Osteocyte (in vitro differentiated cells): ENCODE measurements around the gene MAPK7. TPM values are rescaled to one million over a fixed set of nuclear protein-coding genes. Genes with fewer than 3 reads are reported as not detected.

Experiments used
- DNase-seq: peaks from one replicate; pipeline ENCODE4 v3.0.0; 2021; ENCODE audit warnings: mixed read lengths; ENCODE audit not compliant: unreplicated experiment; ENCODE audit errors: extremely low spot score
- H3K27ac Mint-ChIP-seq: one replicate; pipeline ENCODE4 v1.8.0; 2021; ENCODE audit warnings: mild to moderate bottlenecking, mixed read lengths; ENCODE audit not compliant: unreplicated experiment
- H3K27me3 Mint-ChIP-seq: one replicate; pipeline ENCODE4 v1.8.0; 2021; ENCODE audit warnings: mixed read lengths; ENCODE audit not compliant: unreplicated experiment
- H3K36me3 Mint-ChIP-seq: one replicate; pipeline ENCODE4 v1.8.0; 2021; ENCODE audit warnings: mixed read lengths; ENCODE audit not compliant: unreplicated experiment
- H3K4me1 Mint-ChIP-seq: one replicate; pipeline ENCODE4 v1.8.0; 2021; ENCODE audit warnings: mixed read lengths; ENCODE audit not compliant: unreplicated experiment
- H3K4me3 Mint-ChIP-seq: one replicate; pipeline ENCODE4 v1.8.0; 2021; ENCODE audit warnings: mild to moderate bottlenecking, moderate library complexity, mixed read lengths; ENCODE audit not compliant: unreplicated experiment
- H3K9me3 Mint-ChIP-seq: one replicate; pipeline ENCODE4 v1.8.0; 2021; ENCODE audit warnings: mixed read lengths; ENCODE audit not compliant: unreplicated experiment
- total RNA-seq: library from RNA; stranded (reverse); gene quantifications from 2 replicates; pipeline ENCODE4 v1.2.1, GENCODE V29; 2021
- TF ChIP-seq, protein P1 (sequence below): fragments of 200-600 bp; sonication (generic); IDR thresholded peaks from 2 replicates; pipeline ENCODE4 v1.5.0; 2021; ENCODE audit warnings: antibody characterized with exemption, mild to moderate bottlenecking, moderate library complexity

MAPK7 gene
- total RNA-seq, 1 donor from 2014 or later: 37.1 TPM

DNA sequence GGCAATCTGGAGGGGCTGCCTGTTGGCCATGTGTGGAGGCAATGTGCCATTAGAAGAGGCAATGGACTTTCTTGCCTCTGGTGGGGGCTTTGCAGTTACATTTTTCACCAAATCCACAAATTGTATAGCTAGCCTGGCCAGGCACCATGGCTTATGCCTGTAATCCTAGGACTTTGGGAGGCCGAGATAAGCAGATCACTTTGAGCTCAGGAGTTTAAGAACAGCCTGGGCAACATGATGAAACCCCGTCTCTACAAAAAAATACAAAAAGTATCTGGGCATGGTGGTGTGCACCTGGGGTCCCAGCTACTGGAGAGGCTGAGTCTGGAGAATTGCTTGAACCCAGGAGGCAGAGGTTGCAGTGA, 30.0 kb downstream of the MAPK7 start:
- no peak for DNase-seq
- H3K36me3 Mint-ChIP-seq: no peaks in the 10 kb centered on the region
- H3K4me3 Mint-ChIP-seq: no peak overlapping the region
- H3K9me3 Mint-ChIP-seq: no peaks in the 10 kb centered on the region
- H3K4me1 Mint-ChIP-seq: peaks cover 7% of the 10 kb centered on the region
- H3K27ac Mint-ChIP-seq: no peak overlapping the region
- peaks cover 3% of the 10 kb centered on the region for H3K27me3 Mint-ChIP-seq
- TF ChIP-seq, protein P1, sequence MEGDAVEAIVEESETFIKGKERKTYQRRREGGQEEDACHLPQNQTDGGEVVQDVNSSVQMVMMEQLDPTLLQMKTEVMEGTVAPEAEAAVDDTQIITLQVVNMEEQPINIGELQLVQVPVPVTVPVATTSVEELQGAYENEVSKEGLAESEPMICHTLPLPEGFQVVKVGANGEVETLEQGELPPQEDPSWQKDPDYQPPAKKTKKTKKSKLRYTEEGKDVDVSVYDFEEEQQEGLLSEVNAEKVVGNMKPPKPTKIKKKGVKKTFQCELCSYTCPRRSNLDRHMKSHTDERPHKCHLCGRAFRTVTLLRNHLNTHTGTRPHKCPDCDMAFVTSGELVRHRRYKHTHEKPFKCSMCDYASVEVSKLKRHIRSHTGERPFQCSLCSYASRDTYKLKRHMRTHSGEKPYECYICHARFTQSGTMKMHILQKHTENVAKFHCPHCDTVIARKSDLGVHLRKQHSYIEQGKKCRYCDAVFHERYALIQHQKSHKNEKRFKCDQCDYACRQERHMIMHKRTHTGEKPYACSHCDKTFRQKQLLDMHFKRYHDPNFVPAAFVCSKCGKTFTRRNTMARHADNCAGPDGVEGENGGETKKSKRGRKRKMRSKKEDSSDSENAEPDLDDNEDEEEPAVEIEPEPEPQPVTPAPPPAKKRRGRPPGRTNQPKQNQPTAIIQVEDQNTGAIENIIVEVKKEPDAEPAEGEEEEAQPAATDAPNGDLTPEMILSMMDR: no peak

DNA sequence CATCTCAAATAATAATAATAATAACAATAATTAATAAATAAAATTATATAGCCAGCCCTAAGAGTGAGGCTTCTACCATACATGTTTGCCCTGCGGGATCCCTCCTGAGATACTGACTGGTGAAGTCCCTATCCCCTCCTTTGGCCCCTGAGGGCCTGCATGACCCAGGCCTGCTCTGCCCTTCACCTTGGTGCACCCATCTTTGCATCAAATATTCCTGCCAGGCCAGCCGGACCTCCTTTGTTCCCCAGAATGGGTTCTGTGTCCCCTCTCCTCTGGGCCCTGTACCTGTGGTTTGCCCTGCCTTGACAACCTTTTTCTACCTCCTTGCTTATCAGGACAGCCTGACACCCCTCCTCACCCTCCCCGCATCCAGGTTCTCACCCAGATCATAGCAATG, 30.8 kb downstream of the MAPK7 start:
- TF ChIP-seq, protein P1: no peak
- no peaks in the 10 kb centered on the region for H3K36me3 Mint-ChIP-seq
- H3K27me3 Mint-ChIP-seq: peaks cover 3% of the 10 kb centered on the region
- no peak for DNase-seq
- H3K4me3 Mint-ChIP-seq: no peak overlapping the region
- peaks cover 7% of the 10 kb centered on the region for H3K4me1 Mint-ChIP-seq
- H3K9me3 Mint-ChIP-seq: no peaks in the 10 kb centered on the region
- H3K27ac Mint-ChIP-seq: no peak overlapping the region

DNA sequence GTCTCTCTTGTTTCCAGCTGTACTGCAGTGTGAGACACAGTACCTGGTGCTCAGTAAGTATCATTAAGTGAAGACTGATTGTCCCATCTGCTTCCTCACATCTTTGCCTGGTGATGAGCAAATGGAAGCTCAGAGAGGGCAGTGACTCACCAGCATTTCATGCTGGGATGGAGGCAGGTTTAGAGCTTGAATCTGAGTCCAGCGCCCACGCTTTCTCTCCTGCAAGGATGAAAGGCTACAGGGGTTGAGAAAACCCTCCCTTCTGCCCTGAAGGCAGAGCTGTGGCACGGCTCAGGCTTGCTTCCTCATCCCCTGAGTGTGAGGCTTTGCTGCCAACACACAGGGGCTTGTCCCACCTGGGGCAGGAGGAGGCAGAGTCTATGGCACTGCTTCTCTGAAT, 31.2 kb downstream of the MAPK7 start:
- no peak for DNase-seq

DNA sequence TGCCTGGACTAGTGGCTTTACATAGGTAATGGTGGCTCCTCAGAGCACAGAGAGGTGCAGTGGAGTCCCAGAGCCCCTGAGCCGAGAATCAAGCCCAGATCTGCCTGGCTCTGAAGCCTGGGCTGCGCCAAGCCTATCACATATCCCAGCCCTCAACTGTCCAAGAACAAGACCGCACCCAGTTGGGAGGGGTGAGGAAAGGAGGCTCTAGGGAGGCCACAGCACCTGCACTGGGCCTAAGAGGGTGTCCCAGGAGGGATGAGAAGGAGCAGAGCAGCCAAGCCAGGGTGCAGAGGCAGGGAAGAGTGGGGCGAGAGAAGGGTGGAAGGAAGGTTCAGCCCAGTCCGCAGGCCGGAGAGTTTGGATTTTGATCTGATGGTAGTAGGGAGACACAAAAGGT, 31.8 kb downstream of the MAPK7 start:
- Mint-ChIP-seq H3K4me1 (peaks cover 7% of the 10 kb centered on the region), H3K27ac (no peak overlapping the region), H3K36me3 (no peaks in the 10 kb centered on the region), H3K4me3 (no peak overlapping the region), H3K27me3 (peaks cover 3% of the 10 kb centered on the region), H3K9me3 (no peaks in the 10 kb centered on the region)
- TF ChIP-seq, protein P1: no peak
- no peak for DNase-seq

More for the DNA sequence above, 31.2 kb downstream of the MAPK7 start:
- Mint-ChIP-seq H3K36me3 (no peaks in the 10 kb centered on the region), H3K4me3 (no peak overlapping the region), H3K4me1 (peaks cover 7% of the 10 kb centered on the region), H3K27me3 (peaks cover 3% of the 10 kb centered on the region), H3K27ac (no peak overlapping the region), H3K9me3 (no peaks in the 10 kb centered on the region)
- TF ChIP-seq, protein P1: no peak

DNA sequence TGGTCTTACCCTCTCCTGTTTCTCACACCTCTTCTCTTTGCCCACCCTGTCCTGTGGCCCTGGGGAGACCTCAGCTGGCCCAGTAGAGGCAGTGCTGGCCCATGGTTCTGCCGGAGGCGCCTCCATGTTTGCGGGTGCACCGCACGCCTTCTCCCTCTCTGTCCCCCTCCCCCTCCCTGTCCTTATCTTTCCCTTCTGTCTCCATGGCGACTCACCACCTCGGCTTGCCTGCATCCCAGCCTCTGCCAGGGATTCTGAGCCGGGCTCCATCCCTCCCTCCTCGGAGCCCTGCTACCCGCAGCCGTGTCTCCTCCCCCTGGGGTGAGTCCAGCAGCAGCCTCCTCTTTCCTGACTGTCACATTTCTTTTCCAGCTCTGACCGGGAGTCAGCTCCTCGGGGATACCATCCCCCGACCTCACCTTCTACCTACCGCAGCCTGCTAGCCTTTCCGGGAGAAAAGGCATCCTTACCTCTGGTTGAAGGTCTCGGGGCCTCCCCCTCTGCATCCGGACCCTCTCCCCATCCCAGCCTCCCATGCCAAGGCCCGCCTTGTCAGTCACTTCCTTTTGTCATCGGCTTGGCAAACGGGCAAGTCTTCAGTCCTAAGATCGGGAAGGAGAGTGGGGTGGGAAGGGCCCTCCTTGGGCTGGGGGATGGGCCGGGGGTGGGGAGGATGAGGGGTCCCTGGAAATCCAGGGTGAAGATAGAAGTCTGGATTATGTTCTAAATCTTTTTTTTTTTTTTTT, 32.8 kb downstream of the MAPK7 start, which contains the start of gene RNF112:
RNF112 (plus strand) TSS at position 358 of the 746 bp plus-strand sequence; CDS start at position 535, 177 bp downstream.
- Mint-ChIP-seq H3K27ac (no peak within 1 kb of the TSS), H3K4me3 (no peak within 1 kb of the TSS), H3K36me3 (no peaks in the 10 kb centered on the region), H3K4me1 (peaks cover 7% of the 10 kb centered on the region), H3K27me3 (peaks cover 3% of the 10 kb centered on the region), H3K9me3 (no peaks in the 10 kb centered on the region)
- DNase-seq: no peak
- TF ChIP-seq, protein P1: no peak
